Measurements from ENCODE around the gene SLC36A4. TPM values are rescaled to one million over a fixed set of nuclear protein-coding genes. Genes with fewer than 3 reads are reported as not detected.
A peak's percentile ranks its signal among the peaks of the same experiment; 100 is the strongest.

SLC36A4 gene
- total RNA-seq (2021; ENCODE audit: unreplicated experiment) (21.1 TPM), Bru-seq, nascent RNA (percentile 83 among the genes with signal in this experiment), BruChase-seq, experiment 1, labeled RNA remaining after a 6-hour chase (percentile 67 among the genes with signal in this experiment), BruChase-seq, experiment 2, labeled RNA remaining after a 2-hour chase (percentile 69 among the genes with signal in this experiment)
- polyA plus RNA-seq (2012): 13.2 and 13.5 TPM in 2 replicates
- long read RNA-seq, full-length matches to known transcripts: 40 of 64 reads
- long read RNA-seq, partial matches to known transcripts: 3 of 64 reads
- long read RNA-seq, other reads (novel, unspliced or antisense): 21 of 64 reads

- ATAC-seq (peak; percentile 95), DNase-seq (ENCODE audit: low read depth, low spot score) (peak; percentile 87)
- H4K20me1 ChIP-seq (ENCODE audit: insufficient read depth): no peaks in the 10 kb centered on the region
- H3K9me2 ChIP-seq (ENCODE audit: insufficient read depth): no peaks in the 10 kb centered on the region
- CTCF ChIA-PET: no interaction called here
- no peaks in the 10 kb centered on the region for H3K36me3 ChIP-seq (ENCODE audit: control insufficient read depth in 1 of 2, insufficient read depth in 2 of 2, low read length in 2 of 2)
- RAD21 ChIA-PET (ENCODE audit: low non-redundant PET in 1 of 2, low total read pairs in 2 of 2, uncharacterized antibody in 2 of 2, unreplicated experiment in 2 of 2): interaction anchor here in 1 of 2 experiments (0.6 kb wide), 1 partner anchor 17 kb away, joined by 3 read pairs; no protein-coding TSS in a partner anchor
- POLR2A ChIA-PET: interaction anchor here (1.4 kb wide), 1 partner anchor 15 kb away, joined by 3 read pairs; no protein-coding TSS in a partner anchor
- H3K4me2 ChIP-seq (ENCODE audit: low read length): peak within 1 kb of the TSS; percentile 91
- peaks cover 0 to 15% of the 10 kb centered on the region in 2 experiments; a peak in 2 of 4 replicates for H3K4me1 ChIP-seq (ENCODE audit: control insufficient read depth in 1 of 2, insufficient read depth in 2 of 2, low read length in 2 of 2)
- no peaks in the 10 kb centered on the region for H3K9me3 ChIP-seq (ENCODE audit: control insufficient read depth in 1 of 2, insufficient read depth in 1 of 2, low read depth in 1 of 2, low read length in 2 of 2)
- peaks cover 39% of the 10 kb centered on the region for H3K79me2 ChIP-seq (ENCODE audit: insufficient read depth, low read length)
- BruUV-seq (replicated peaks): no TSS peak
- H3K27me3 ChIP-seq (ENCODE audit: insufficient read depth, low read length): no peaks in the 10 kb centered on the region
- intact Hi-C loops (cut with micrococcal nuclease): no loop called here
- peak within 1 kb of the TSS; percentile 88 for H3K9ac ChIP-seq (ENCODE audit: low read length)
- peak within 1 kb of the TSS; percentile 34 for H2AFZ ChIP-seq (ENCODE audit: low read depth, low read length, poor library complexity, severe bottlenecking)
- peak within 1 kb of the TSS; percentile 89 for H3K27ac ChIP-seq (ENCODE audit: low read depth, low read length)
- H3K4me3 ChIP-seq (replicated peaks in 1 of 2; ENCODE audit: low read depth in 1 of 2, low read length in 2 of 2): peak within 1 kb of the TSS; percentile 53 to 73
- TF ChIP-seq JUND (IDR thresholded peaks at IDR 0.05): peak; percentile 63
- TF ChIP-seq CEBPB (IDR thresholded peaks at IDR 0.05; ENCODE audit: low read depth): no peak
- peak; percentile 87 for TF ChIP-seq EGR1 (IDR thresholded peaks at IDR 0.05; ENCODE audit: low read depth)
- no peak for TF ChIP-seq ATF3 (IDR thresholded peaks at IDR 0.05)
- peak; percentile 77 for TF ChIP-seq POLR2A (IDR thresholded peaks at IDR 0.05; ENCODE audit: borderline replicate concordance, extremely low read depth, insufficient read depth, insufficient read length)
- no peak for TF ChIP-seq YY1 (IDR thresholded peaks at IDR 0.05; ENCODE audit: extremely low read depth, insufficient replicate concordance, low read depth, low read length)
- TF ChIP-seq SIN3A (IDR thresholded peaks at IDR 0.05; ENCODE audit: low read depth): peak; percentile 48
- peak; percentile 37; the same call in 1 of the 2 replicates for TF ChIP-seq FOSL1 (IDR thresholded peaks at IDR 0.05; ENCODE audit: low read depth)
- TF ChIP-seq EZH2 (IDR thresholded peaks at IDR 0.05): no peak
- no peak for TF ChIP-seq SRF (IDR thresholded peaks at IDR 0.05; ENCODE audit: low read depth)
- TF ChIP-seq MAX (IDR thresholded peaks at IDR 0.05): peak; percentile 80
- no peak for TF ChIP-seq RAD21 (IDR thresholded peaks at IDR 0.05; ENCODE audit: low read depth)
- no peak for TF ChIP-seq ZBTB33 (IDR thresholded peaks at IDR 0.05; ENCODE audit: extremely low read depth, insufficient replicate concordance, low read length)
- peak; percentile 88 for TF ChIP-seq POLR2AphosphoS5 (IDR thresholded peaks at IDR 0.05; ENCODE audit: low read depth, low read length)
- no peak; the same call in 1 of the 2 replicates for TF ChIP-seq ELF1 (IDR thresholded peaks at IDR 0.05; ENCODE audit: borderline replicate concordance, low read depth)
- no peak for TF ChIP-seq TCF7L2 (IDR thresholded peaks at IDR 0.05; ENCODE audit: borderline replicate concordance, extremely low read depth, insufficient read depth, insufficient read length)
- no peak for TF ChIP-seq REST (IDR thresholded peaks at IDR 0.05; ENCODE audit: low read depth)
Observed at GRCh38 chr11:93197380-93198214, at the start of gene SLC36A4. SLC36A4 (minus strand) TSS chr11:93197991; CDS start chr11:93197832, 159 bp downstream.
